GM23248 (cell line): Measurements from ENCODE around the gene PLCB4.

Experiments used
- EZH2 ChIP-seq: fragments of 200-600 bp; sonication (generic); IDR thresholded peaks from 2 replicates; pipeline ENCODE4 v1.6.1; 2018; ENCODE audit warnings: antibody characterized with exemption, mild to moderate bottlenecking; ENCODE audit not compliant: insufficient read depth, poor library complexity, severe bottlenecking
- EZH2phosphoT487 ChIP-seq: fragments of 200-600 bp; sonication (generic); IDR thresholded peaks from 2 replicates; pipeline ENCODE4 v1.6.1; 2018; ENCODE audit warnings: antibody characterized with exemption, moderate library complexity, mild to moderate bottlenecking, low read depth; ENCODE audit not compliant: insufficient read depth

GRCh38 chr20:9474835-9475415 lies 406.0 kb downstream of the PLCB4 start:
- no peak for TF ChIP-seq EZH2
- no peak for TF ChIP-seq EZH2phosphoT487
